Brain microvascular endothelial cell (primary cell): ENCODE data around the gene PLXNB1.

ENCODE experiments used
- DNase-seq: peaks from one replicate; pipeline ENCODE4 v3.0.0-alpha.2; 2020
- H3K27ac ChIP-seq: fragments of 250-450 bp; sonication (Bioruptor Pico); 2 replicates; pipeline ENCODE4 v1.5.1; 2020; ENCODE audit warnings: mild to moderate bottlenecking, moderate library complexity
- H3K27me3 ChIP-seq: fragments of 250-450 bp; sonication (Bioruptor Pico); replicated peaks from 2 replicates; pipeline ENCODE4 v1.5.1; 2020; ENCODE audit warnings: mild to moderate bottlenecking
- H3K36me3 ChIP-seq: fragments of 250-450 bp; sonication (Bioruptor Pico); replicated peaks from 2 replicates; pipeline ENCODE4 v1.5.1; 2020; ENCODE audit warnings: mild to moderate bottlenecking
- H3K4me3 ChIP-seq: 2 replicates; pipeline ENCODE4 v1.5.1; 2011; ENCODE audit warnings: low read depth, mild to moderate bottlenecking, control low read depth, low read length, moderate library complexity
- CTCF ChIP-seq: IDR thresholded peaks from 2 replicates; pipeline ENCODE4 v1.5.1; 2011; ENCODE audit warnings: low read depth, mild to moderate bottlenecking, moderate library complexity, low read length, control low read depth, inconsistent platforms; ENCODE audit errors: missing control alignments
- in situ Hi-C: cut with HindIII; loops from 2 replicates; pipeline ENCODE4 v1.10.0; 2017; ENCODE audit warnings: low sequenced_read_pairs, low pct_ligation_motif_present

The PLXNB1 gene

GRCh38 chr3:48426944-48427629 is 2.8 kb downstream of the PLXNB1 start:
- no peaks in the 10 kb centered on the region for H3K27me3 ChIP-seq
- DNase-seq = no peak
- in situ Hi-C loops = loop anchor here (25.0 kb wide), 1 partner anchor 165 kb away; no protein-coding TSS in a partner anchor
- H3K4me3 ChIP-seq = peak overlapping the region; percentile 5
- no peak overlapping the region for H3K27ac ChIP-seq
- H3K36me3 ChIP-seq = peaks cover 2% of the 10 kb centered on the region
- no peak for TF ChIP-seq CTCF

GRCh38 chr3:48426401-48426909 is 3.4 kb downstream of the PLXNB1 start:
- Histone ChIP-seq H3K36me3 (peaks cover 2% of the 10 kb centered on the region), H3K4me3 (no peak overlapping the region), H3K27me3 (no peaks in the 10 kb centered on the region), H3K27ac (no peak overlapping the region)
- no peak for TF ChIP-seq CTCF
- in situ Hi-C loops = loop anchor here (25.0 kb wide), 1 partner anchor 164 kb away; no protein-coding TSS in a partner anchor
- no peak for DNase-seq

DNA sequence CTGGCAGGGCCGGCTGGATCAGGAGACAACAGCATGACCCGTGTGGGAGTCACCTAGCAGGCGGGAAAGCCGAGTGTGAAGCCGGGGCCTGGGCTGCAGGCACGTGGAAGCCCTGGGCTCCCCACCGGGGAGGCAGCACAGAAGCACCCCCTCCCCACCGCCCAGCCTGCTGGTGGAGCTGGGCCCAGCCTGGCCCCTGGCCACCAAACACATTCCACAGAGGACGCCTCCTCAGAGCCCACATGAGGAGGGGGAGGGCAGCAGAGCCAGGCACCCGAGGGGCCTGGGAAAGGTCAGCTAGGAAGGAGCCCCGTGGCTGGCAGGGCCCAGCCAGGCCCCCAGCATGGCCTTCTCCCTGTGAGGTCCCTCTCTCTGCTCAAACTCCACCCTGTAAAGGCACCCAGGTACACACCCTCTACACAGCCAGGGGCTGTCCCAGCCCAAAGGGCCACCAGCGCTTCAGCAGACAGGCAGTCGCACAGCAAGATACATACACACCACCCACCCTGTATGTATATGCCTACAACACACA is 4.5 kb downstream of the PLXNB1 start:
- Histone ChIP-seq H3K4me3 (no peak overlapping the region), H3K36me3 (peaks cover 2% of the 10 kb centered on the region), H3K27ac (no peak overlapping the region), H3K27me3 (no peaks in the 10 kb centered on the region)
- TF ChIP-seq CTCF = no peak
- in situ Hi-C loops = loop anchor here (25.0 kb wide), 1 partner anchor 163 kb away; no protein-coding TSS in a partner anchor
- no peak for DNase-seq

DNA sequence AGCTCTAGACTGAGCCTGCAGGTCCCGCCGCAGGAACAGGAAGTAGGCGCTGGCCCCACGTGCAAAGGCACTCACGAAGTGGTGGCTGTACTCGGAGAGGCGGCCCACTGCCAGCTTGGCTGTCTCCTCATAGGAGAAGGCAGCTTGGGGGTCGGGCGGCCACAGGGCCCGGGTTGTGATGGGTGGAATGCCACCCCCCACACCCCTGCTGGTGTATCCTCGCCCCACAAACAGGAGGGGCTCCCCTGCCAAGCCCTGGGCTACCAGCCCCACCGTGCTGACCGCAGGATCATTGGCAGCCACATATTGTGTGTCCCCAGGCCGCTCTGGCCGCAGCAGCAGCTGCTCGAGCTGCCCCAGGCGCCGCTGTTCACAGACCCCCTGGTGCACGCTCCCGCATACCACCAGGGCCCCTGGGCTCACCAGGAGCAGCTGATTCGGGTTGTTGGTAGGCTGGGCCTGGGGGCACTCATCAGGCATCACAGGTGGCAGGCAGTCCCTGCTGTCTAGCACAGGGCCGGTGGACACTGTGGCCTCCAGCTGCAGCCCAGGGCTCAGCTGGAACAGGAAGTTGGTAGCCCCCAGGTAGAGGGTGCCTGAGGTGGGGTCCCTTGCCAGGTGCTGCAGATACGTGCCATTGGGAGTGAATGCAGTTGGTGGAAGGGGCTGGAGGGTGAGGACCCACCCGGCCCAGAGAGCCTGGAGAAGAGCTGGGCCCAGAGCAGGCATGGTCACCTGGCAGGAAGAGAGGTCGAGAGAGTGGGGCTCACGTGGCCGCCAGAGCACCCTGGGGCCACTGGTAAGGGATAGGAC is 5.8 kb downstream of the PLXNB1 start:
- no peak for DNase-seq
- Histone ChIP-seq H3K4me3 (no peak overlapping the region), H3K27me3 (no peaks in the 10 kb centered on the region), H3K27ac (no peak overlapping the region), H3K36me3 (peaks cover 2% of the 10 kb centered on the region)
- TF ChIP-seq CTCF = no peak
- in situ Hi-C loops = no loop called here

DNA sequence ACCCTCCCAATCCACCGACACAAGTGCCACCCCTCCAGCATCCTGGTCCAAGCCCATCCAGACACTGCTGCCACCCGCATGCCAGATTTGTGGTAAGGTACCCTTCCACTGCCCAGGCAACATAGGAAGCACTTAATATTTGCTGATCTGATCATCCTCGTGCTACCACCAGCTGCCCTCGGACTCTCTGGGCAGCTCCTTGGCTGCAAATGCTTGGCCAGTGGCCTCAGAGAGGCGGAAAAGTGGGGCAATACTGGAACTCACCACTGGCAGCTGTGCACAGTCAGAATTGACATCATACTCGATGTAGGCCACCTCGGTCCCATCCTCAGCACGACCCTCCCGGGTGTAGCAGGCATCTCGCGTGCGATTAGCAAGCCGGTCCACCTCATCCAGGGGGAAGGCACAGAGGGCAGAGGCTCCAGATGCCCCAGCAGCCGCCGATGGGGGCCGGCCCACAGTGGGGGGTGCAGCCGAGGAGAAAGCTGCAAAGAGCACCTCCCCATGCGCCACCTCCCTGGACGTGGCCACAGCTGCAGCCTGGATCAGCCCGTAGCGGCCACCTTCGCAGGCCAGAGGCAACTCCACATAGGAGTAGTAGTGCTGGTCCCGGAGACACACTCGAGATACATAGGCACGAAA is 6.5 kb downstream of the PLXNB1 start:
- DNase-seq = no peak
- no peak overlapping the region for H3K4me3 ChIP-seq
- no peak overlapping the region for H3K27ac ChIP-seq
- H3K36me3 ChIP-seq = peaks cover 2% of the 10 kb centered on the region
- no peak for TF ChIP-seq CTCF
- no peaks in the 10 kb centered on the region for H3K27me3 ChIP-seq
- in situ Hi-C loops = no loop called here
